ENCODE results near the gene TCF4.

DNA sequence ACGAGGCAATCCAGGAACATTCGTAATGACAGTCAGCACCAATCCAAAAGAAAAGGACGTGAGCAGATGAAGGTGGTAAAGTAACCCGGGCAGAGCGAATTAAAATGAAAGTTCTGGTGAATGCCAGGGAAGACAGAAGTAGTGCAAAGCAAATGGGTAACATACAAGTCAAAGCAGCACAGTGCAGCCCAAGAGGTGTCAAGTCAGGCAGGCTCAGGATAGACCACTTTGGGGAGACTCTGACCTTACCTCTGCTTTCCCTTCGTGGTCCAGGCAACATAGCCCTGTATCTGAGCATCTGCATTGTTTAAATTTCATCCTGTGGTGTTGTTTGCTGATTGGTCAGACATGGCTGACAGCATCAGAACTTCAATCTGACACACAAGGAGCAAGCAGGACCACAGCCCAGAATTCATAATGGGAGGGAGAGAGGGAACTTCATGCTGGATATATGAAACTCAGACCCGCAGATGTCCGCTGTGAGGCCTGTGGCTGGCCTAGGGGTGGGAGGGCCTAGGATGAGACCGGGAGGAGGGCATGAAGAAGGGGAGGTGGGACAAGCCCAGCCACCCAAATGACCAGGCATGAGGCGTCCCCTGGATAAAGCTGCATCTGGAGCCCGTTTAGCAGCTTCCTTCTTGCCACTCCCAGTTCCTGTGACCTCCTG lies 285.7 kb downstream of the TCF4 start:
- TF ChIP-seq, protein P1, sequence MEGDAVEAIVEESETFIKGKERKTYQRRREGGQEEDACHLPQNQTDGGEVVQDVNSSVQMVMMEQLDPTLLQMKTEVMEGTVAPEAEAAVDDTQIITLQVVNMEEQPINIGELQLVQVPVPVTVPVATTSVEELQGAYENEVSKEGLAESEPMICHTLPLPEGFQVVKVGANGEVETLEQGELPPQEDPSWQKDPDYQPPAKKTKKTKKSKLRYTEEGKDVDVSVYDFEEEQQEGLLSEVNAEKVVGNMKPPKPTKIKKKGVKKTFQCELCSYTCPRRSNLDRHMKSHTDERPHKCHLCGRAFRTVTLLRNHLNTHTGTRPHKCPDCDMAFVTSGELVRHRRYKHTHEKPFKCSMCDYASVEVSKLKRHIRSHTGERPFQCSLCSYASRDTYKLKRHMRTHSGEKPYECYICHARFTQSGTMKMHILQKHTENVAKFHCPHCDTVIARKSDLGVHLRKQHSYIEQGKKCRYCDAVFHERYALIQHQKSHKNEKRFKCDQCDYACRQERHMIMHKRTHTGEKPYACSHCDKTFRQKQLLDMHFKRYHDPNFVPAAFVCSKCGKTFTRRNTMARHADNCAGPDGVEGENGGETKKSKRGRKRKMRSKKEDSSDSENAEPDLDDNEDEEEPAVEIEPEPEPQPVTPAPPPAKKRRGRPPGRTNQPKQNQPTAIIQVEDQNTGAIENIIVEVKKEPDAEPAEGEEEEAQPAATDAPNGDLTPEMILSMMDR (IDR thresholded peaks at IDR 0.05 in 2 of 3, conservative IDR thresholded peaks at IDR 0.05 in 1 of 3; ENCODE audit: borderline replicate concordance in 1 of 3, insufficient read depth in 1 of 3, low read depth in 2 of 3, low read length in 2 of 3) = no peak
- TF ChIP-seq FOSL1 (IDR thresholded peaks at IDR 0.05; ENCODE audit: low read depth) = no peak
- no peak for TF ChIP-seq POLR2A (IDR thresholded peaks at IDR 0.05; ENCODE audit: borderline replicate concordance, extremely low read depth, insufficient read depth, insufficient read length)
- no peak for TF ChIP-seq YY1 (IDR thresholded peaks at IDR 0.05; ENCODE audit: extremely low read depth, insufficient replicate concordance, low read depth, low read length)
- TF ChIP-seq TCF7L2 (IDR thresholded peaks at IDR 0.05; ENCODE audit: borderline replicate concordance, extremely low read depth, insufficient read depth, insufficient read length) = no peak
- TF ChIP-seq POLR2AphosphoS5 (IDR thresholded peaks at IDR 0.05; ENCODE audit: low read depth, low read length) = no peak
- TF ChIP-seq EZH2 (IDR thresholded peaks at IDR 0.05) = no peak
- no peak for TF ChIP-seq RAD21 (IDR thresholded peaks at IDR 0.05; ENCODE audit: low read depth)
- no peak for TF ChIP-seq EZH2phosphoT487 (IDR thresholded peaks at IDR 0.05; ENCODE audit: borderline replicate concordance)
- TF ChIP-seq, protein P2, sequence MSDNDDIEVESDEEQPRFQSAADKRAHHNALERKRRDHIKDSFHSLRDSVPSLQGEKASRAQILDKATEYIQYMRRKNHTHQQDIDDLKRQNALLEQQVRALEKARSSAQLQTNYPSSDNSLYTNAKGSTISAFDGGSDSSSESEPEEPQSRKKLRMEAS (IDR thresholded peaks at IDR 0.05) = no peak
